Right cardiac atrium (tissue), 5 donors: ENCODE measurements around the gene UBE2E3. TPM values are rescaled to one million over a fixed set of nuclear protein-coding genes. Genes with fewer than 3 reads are reported as not detected.
"Not testable (repeated sequence)": the region's sequence is repeated elsewhere in the genome, so short reads cannot be mapped to it uniquely, and the experiment has no call there.

Experiments
- ATAC-seq, 2 donors: fragments of 200-7000 bp; cut with Tn5 transposase; one replicate each; pipeline versions ENCODE4 v1.8.0 to v1.9.1; 2020; ENCODE audit warnings: moderate library complexity in 2 of 2, mild to moderate bottlenecking in 1 of 2
- DNase-seq, 3 donors: peaks; one replicate each; pipeline ENCODE4 v3.0.0-alpha.2; 2020
- H3K27ac ChIP-seq: one replicate; pipeline ENCODE4 v1.5.1; 2013; ENCODE audit warnings: mild to moderate bottlenecking, low read length, control low read depth, moderate library complexity
- H3K27me3 ChIP-seq: one replicate; pipeline ENCODE4 v1.6.1; 2013; ENCODE audit not compliant: control insufficient read depth, insufficient read depth
- H3K4me1 ChIP-seq: one replicate; pipeline ENCODE4 v1.6.1; 2013; ENCODE audit warnings: low read length; ENCODE audit not compliant: control insufficient read depth, insufficient read depth
- H3K4me3 ChIP-seq: one replicate; pipeline ENCODE4 v1.5.1; 2013; ENCODE audit warnings: low read length, control low read depth
- H3K9me3 ChIP-seq: one replicate; pipeline ENCODE4 v1.6.1; 2013; ENCODE audit warnings: low read length; ENCODE audit not compliant: control insufficient read depth
- WGBS: extraction: QIAGEN DNeasy Blood & Tissue Kit; methylation state at CpG from one replicate; pipeline ENCODE4 v1.1.7; 2013; 5-methylcytosine and 5-hydroxymethylcytosine counted together
- intact Hi-C, 4 donors: fragments of 100-400 bp; cut with DNase I; formaldehyde crosslinking; loops; one replicate each; pipeline versions ENCODE4 v1.11.0 to v1.14.0; 2022 to 2023
- polyA plus RNA-seq: library from polyadenylated mRNA; stranded (reverse); fragments of 200-250 nt; gene quantifications from one replicate; pipeline ENCODE4 v1.2.3, GENCODE V29; 2013
- total RNA-seq, 4 donors: library from RNA; stranded (reverse); fragmentation: NEBNext Ultra II Directional; extraction: Animal tissue kit (Norgen Biotek cat#: 25700); gene quantifications; one replicate each; pipeline ENCODE4 v1.2.1, GENCODE V29; 2021
- donor health status: healthy with polysubstance abuse.
- donor health status: DM: no; HTN: yes; CAD: no.
- donor health status: DM: no; HTN: no; CAD: no.
- donor health status: DM: no; HTN: yes; CAD: no; lungs with severe emphysema.
- donor health status: DM: yes; HTN: yes; CAD: no.

The UBE2E3 gene
- total and polyA plus RNA-seq, 5 donors: 51.4 to 61.2 (median 57.7) TPM

- no peak for DNase-seq
- Histone ChIP-seq H3K4me1 (no peaks in the 10 kb centered on the region), H3K27me3 (no peaks in the 10 kb centered on the region), H3K27ac (no peak overlapping the region), H3K4me3 (no peak overlapping the region), H3K9me3 (no peaks in the 10 kb centered on the region)
- no peak for ATAC-seq
- 19% methylated on average over 1 of the region's 1 CpG for WGBS
- intact Hi-C loops: loop anchor here in 2 of 4 donors (10.0 kb wide), 2 partner anchors 388 to 638 kb away; no protein-coding TSS in a partner anchor
These were observed 96.3 kb downstream of the UBE2E3 start for GRCh38 chr2:181076658-181077057.

- Histone ChIP-seq H3K4me3 (no peak overlapping the region), H3K27ac (no peak overlapping the region), H3K9me3 (no peaks in the 10 kb centered on the region), H3K27me3 (no peaks in the 10 kb centered on the region), H3K4me1 (no peaks in the 10 kb centered on the region)
- intact Hi-C loops: loop anchor here in 2 of 4 donors (10.0 kb wide), 2 partner anchors 388 to 638 kb away; no protein-coding TSS in a partner anchor
- 56% methylated on average over 4 of the region's 4 CpGs for WGBS
- ATAC-seq: peak in 1 of 2 donors; percentile 67
- DNase-seq: no peak
These were observed 96.8 kb downstream of the UBE2E3 start for GRCh38 chr2:181077128-181077709.

- DNase-seq: no peak
These were observed 102.7 kb downstream of the UBE2E3 start for GRCh38 chr2:181083140-181083539.

GRCh38 chr2:181085734-181086133 lies 105.3 kb downstream of the UBE2E3 start:
- intact Hi-C loops: loop anchor here in 1 of 4 donors (10.0 kb wide), 1 partner anchor 961 kb away; no protein-coding TSS in a partner anchor
- H3K27me3 ChIP-seq: no peaks in the 10 kb centered on the region
- H3K4me1 ChIP-seq: no peaks in the 10 kb centered on the region
- H3K27ac ChIP-seq: no peak overlapping the region
- 91% methylated on average over 1 of the region's 1 CpG for WGBS
- DNase-seq (no peak), ATAC-seq (no peak)
- H3K4me3 ChIP-seq: no peak overlapping the region
- no peaks in the 10 kb centered on the region for H3K9me3 ChIP-seq

More at GRCh38 chr2:181083140-181083539, 102.7 kb downstream of the UBE2E3 start:
- WGBS: 94% methylated on average over 2 of the region's 2 CpGs
- Histone ChIP-seq H3K9me3 (no peaks in the 10 kb centered on the region), H3K4me3 (no peak overlapping the region), H3K27ac (no peak overlapping the region), H3K4me1 (no peaks in the 10 kb centered on the region), H3K27me3 (no peaks in the 10 kb centered on the region)
- ATAC-seq: no peak
- intact Hi-C loops: loop anchor here in 1 of 4 donors (10.0 kb wide), 1 partner anchor 958 kb away; no protein-coding TSS in a partner anchor

- H3K27me3 ChIP-seq, ATAC-seq, H3K4me3 ChIP-seq, H3K27ac ChIP-seq, H3K9me3 ChIP-seq, DNase-seq, H3K4me1 ChIP-seq, intact Hi-C loops: not testable (repeated sequence)
- 80% methylated on average over 4 of the region's 4 CpGs for WGBS
These were observed 111.5 kb downstream of the UBE2E3 start for GRCh38 chr2:181091920-181092319.

GRCh38 chr2:181095486-181095885 lies 115.1 kb downstream of the UBE2E3 start:
- H3K9me3 ChIP-seq: no peaks in the 10 kb centered on the region
- intact Hi-C loops: no loop called here
- no peaks in the 10 kb centered on the region for H3K4me1 ChIP-seq
- ATAC-seq (no peak), DNase-seq (no peak)
- H3K27ac ChIP-seq: no peak overlapping the region
- WGBS: 16% methylated on average over 2 of the region's 2 CpGs
- no peaks in the 10 kb centered on the region for H3K27me3 ChIP-seq
- no peak overlapping the region for H3K4me3 ChIP-seq

GRCh38 chr2:181103659-181104058 lies 123.3 kb downstream of the UBE2E3 start:
- no peak for ATAC-seq
- Histone ChIP-seq H3K4me1 (no peaks in the 10 kb centered on the region), H3K27me3 (peaks cover 4% of the 10 kb centered on the region), H3K9me3 (no peaks in the 10 kb centered on the region), H3K4me3 (no peak overlapping the region), H3K27ac (no peak overlapping the region)
- DNase-seq: no peak
- intact Hi-C loops: loop anchor here in 2 of 4 donors (10.0 kb wide), 1 partner anchor 611 kb away; no protein-coding TSS in a partner anchor

GRCh38 chr2:181104512-181105115 lies 124.2 kb downstream of the UBE2E3 start:
- no peak overlapping the region for H3K4me3 ChIP-seq
- ATAC-seq (no peak), DNase-seq (no peak)
- 44% methylated on average over 7 of the region's 7 CpGs for WGBS
- intact Hi-C loops: loop anchor here in 2 of 4 donors (10.0 kb wide), 1 partner anchor 610 kb away; no protein-coding TSS in a partner anchor
- no peaks in the 10 kb centered on the region for H3K9me3 ChIP-seq
- no peaks in the 10 kb centered on the region for H3K4me1 ChIP-seq
- peaks cover 4% of the 10 kb centered on the region for H3K27me3 ChIP-seq
- H3K27ac ChIP-seq: no peak overlapping the region

GRCh38 chr2:181105562-181105961 lies 125.2 kb downstream of the UBE2E3 start:
- H3K4me1 ChIP-seq: no peaks in the 10 kb centered on the region
- WGBS: 72% methylated on average over 2 of the region's 2 CpGs
- H3K27ac ChIP-seq: no peak overlapping the region
- ATAC-seq (no peak), DNase-seq (no peak)
- peaks cover 4% of the 10 kb centered on the region for H3K27me3 ChIP-seq
- H3K9me3 ChIP-seq: no peaks in the 10 kb centered on the region
- no peak overlapping the region for H3K4me3 ChIP-seq
- intact Hi-C loops: loop anchor here in 2 of 4 donors (10.0 kb wide), 1 partner anchor 609 kb away; no protein-coding TSS in a partner anchor

GRCh38 chr2:181106229-181106628 lies 125.8 kb downstream of the UBE2E3 start:
- H3K27ac ChIP-seq: no peak overlapping the region
- ATAC-seq: no peak

More at GRCh38 chr2:181106229-181106628, 125.8 kb downstream of the UBE2E3 start:
- Histone ChIP-seq H3K9me3 (no peaks in the 10 kb centered on the region), H3K4me1 (no peaks in the 10 kb centered on the region), H3K4me3 (no peak overlapping the region), H3K27me3 (peaks cover under 1% of the 10 kb centered on the region)
- 67% methylated on average over 2 of the region's 2 CpGs for WGBS
- intact Hi-C loops: loop anchor here in 2 of 4 donors (10.0 kb wide), 1 partner anchor 609 kb away; no protein-coding TSS in a partner anchor
- DNase-seq: no peak
